T-helper 2 cell treated with Interferon-gamma antibody and Interleukin-4, amounts not matched to agents 5 μg/mL and 100 μg/mL, for 36 hours (primary cell): ENCODE results near the gene NOTCH1.

Experiments used
- DNase-seq: peaks from one replicate; pipeline ENCODE4 v3.0.0; 2021; ENCODE audit warnings: low spot score
- H3K27ac Mint-ChIP-seq: one replicate; pipeline ENCODE4 v1.8.0; 2021; ENCODE audit warnings: mild to moderate bottlenecking, mixed read lengths
- H3K27me3 Mint-ChIP-seq: one replicate; pipeline ENCODE4 v1.8.0; 2021; ENCODE audit warnings: low read depth, mixed read lengths
- H3K36me3 Mint-ChIP-seq: one replicate; pipeline ENCODE4 v1.8.0; 2021; ENCODE audit warnings: low read depth, mixed read lengths
- H3K4me1 Mint-ChIP-seq: one replicate; pipeline ENCODE4 v1.8.0; 2021; ENCODE audit warnings: low read depth, mixed read lengths
- H3K4me3 Mint-ChIP-seq: one replicate; pipeline ENCODE4 v1.8.0; 2022; ENCODE audit warnings: mild to moderate bottlenecking, moderate library complexity, mixed read lengths
- H3K9me3 Mint-ChIP-seq: one replicate; pipeline ENCODE4 v1.8.0; 2021; ENCODE audit warnings: mixed read lengths

Gene NOTCH1

GRCh38 chr9:136497916-136498695, 47.7 kb downstream of the NOTCH1 start:
- Mint-ChIP-seq H3K36me3 (peaks cover 9% of the 10 kb centered on the region), H3K4me3 (no peak overlapping the region), H3K27ac (no peak overlapping the region), H3K9me3 (no peaks in the 10 kb centered on the region), H3K4me1 (no peaks in the 10 kb centered on the region), H3K27me3 (no peaks in the 10 kb centered on the region)
- DNase-seq: no peak

GRCh38 chr9:136496801-136497620, 48.8 kb downstream of the NOTCH1 start:
- no peaks in the 10 kb centered on the region for H3K9me3 Mint-ChIP-seq
- H3K36me3 Mint-ChIP-seq: peaks cover 5% of the 10 kb centered on the region
- no peak overlapping the region for H3K4me3 Mint-ChIP-seq
- no peaks in the 10 kb centered on the region for H3K4me1 Mint-ChIP-seq
- DNase-seq: no peak
- H3K27me3 Mint-ChIP-seq: no peaks in the 10 kb centered on the region
- H3K27ac Mint-ChIP-seq: no peak overlapping the region

GRCh38 chr9:136496181-136496580, 49.7 kb downstream of the NOTCH1 start:
- Mint-ChIP-seq H3K36me3 (peaks cover 3% of the 10 kb centered on the region), H3K27me3 (no peaks in the 10 kb centered on the region), H3K4me1 (no peaks in the 10 kb centered on the region), H3K9me3 (no peaks in the 10 kb centered on the region), H3K27ac (no peak overlapping the region), H3K4me3 (no peak overlapping the region)
- no peak for DNase-seq

- no peak for DNase-seq
- no peaks in the 10 kb centered on the region for H3K27me3 Mint-ChIP-seq
- H3K27ac Mint-ChIP-seq: no peak overlapping the region
- no peaks in the 10 kb centered on the region for H3K9me3 Mint-ChIP-seq
- peaks cover 3% of the 10 kb centered on the region for H3K36me3 Mint-ChIP-seq
- no peak overlapping the region for H3K4me3 Mint-ChIP-seq
- no peaks in the 10 kb centered on the region for H3K4me1 Mint-ChIP-seq
These were observed 50.5 kb downstream of the NOTCH1 start for GRCh38 chr9:136495238-136495800.

GRCh38 chr9:136494531-136495215, 51.2 kb downstream of the NOTCH1 start:
- Mint-ChIP-seq H3K27me3 (no peaks in the 10 kb centered on the region), H3K4me3 (no peak overlapping the region), H3K4me1 (no peaks in the 10 kb centered on the region), H3K36me3 (peaks cover 3% of the 10 kb centered on the region), H3K27ac (no peak overlapping the region), H3K9me3 (no peaks in the 10 kb centered on the region)
- DNase-seq: no peak

- H3K27me3 Mint-ChIP-seq: no peaks in the 10 kb centered on the region
- H3K27ac Mint-ChIP-seq: no peak overlapping the region
- no peak overlapping the region for H3K4me3 Mint-ChIP-seq
- no peaks in the 10 kb centered on the region for H3K9me3 Mint-ChIP-seq
- H3K36me3 Mint-ChIP-seq: peaks cover 3% of the 10 kb centered on the region
- no peaks in the 10 kb centered on the region for H3K4me1 Mint-ChIP-seq
- DNase-seq: no peak
These were observed 51.8 kb downstream of the NOTCH1 start for GRCh38 chr9:136494012-136494411.

- Mint-ChIP-seq H3K4me1 (no peaks in the 10 kb centered on the region), H3K9me3 (no peaks in the 10 kb centered on the region), H3K27me3 (no peaks in the 10 kb centered on the region), H3K27ac (no peak overlapping the region), H3K36me3 (peaks cover 3% of the 10 kb centered on the region), H3K4me3 (no peak overlapping the region)
- no peak for DNase-seq
These were observed 52.3 kb downstream of the NOTCH1 start for GRCh38 chr9:136493567-136493971.

- H3K27ac Mint-ChIP-seq: no peak overlapping the region
- H3K27me3 Mint-ChIP-seq: no peaks in the 10 kb centered on the region
- DNase-seq: no peak
- H3K9me3 Mint-ChIP-seq: no peaks in the 10 kb centered on the region
- no peaks in the 10 kb centered on the region for H3K4me1 Mint-ChIP-seq
- H3K4me3 Mint-ChIP-seq: no peak overlapping the region
- peaks cover 3% of the 10 kb centered on the region for H3K36me3 Mint-ChIP-seq
These were observed 52.8 kb downstream of the NOTCH1 start for GRCh38 chr9:136492978-136493522.

- Mint-ChIP-seq H3K4me1 (peaks cover 2% of the 10 kb centered on the region), H3K9me3 (no peaks in the 10 kb centered on the region), H3K27me3 (no peaks in the 10 kb centered on the region), H3K27ac (no peak overlapping the region), H3K36me3 (no peaks in the 10 kb centered on the region), H3K4me3 (no peak overlapping the region)
- DNase-seq: no peak
These were observed 56.1 kb downstream of the NOTCH1 start for GRCh38 chr9:136489731-136490130.

GRCh38 chr9:136488247-136489214, 57.3 kb downstream of the NOTCH1 start:
- no peak overlapping the region for H3K4me3 Mint-ChIP-seq
- no peak overlapping the region for H3K27ac Mint-ChIP-seq
- no peaks in the 10 kb centered on the region for H3K36me3 Mint-ChIP-seq
- DNase-seq: peak; percentile 57
- no peaks in the 10 kb centered on the region for H3K9me3 Mint-ChIP-seq
- H3K4me1 Mint-ChIP-seq: peaks cover 2% of the 10 kb centered on the region
- H3K27me3 Mint-ChIP-seq: no peaks in the 10 kb centered on the region

GRCh38 chr9:136487672-136488071, 58.2 kb downstream of the NOTCH1 start:
- Mint-ChIP-seq H3K4me1 (peaks cover 2% of the 10 kb centered on the region), H3K36me3 (peaks cover 1% of the 10 kb centered on the region), H3K4me3 (no peak overlapping the region), H3K27ac (no peak overlapping the region), H3K9me3 (no peaks in the 10 kb centered on the region), H3K27me3 (no peaks in the 10 kb centered on the region)
- DNase-seq: no peak

- Mint-ChIP-seq H3K27ac (no peak overlapping the region), H3K4me3 (no peak overlapping the region), H3K4me1 (peaks cover 3% of the 10 kb centered on the region), H3K9me3 (no peaks in the 10 kb centered on the region), H3K36me3 (peaks cover 3% of the 10 kb centered on the region), H3K27me3 (no peaks in the 10 kb centered on the region)
- DNase-seq: no peak
These were observed 58.8 kb downstream of the NOTCH1 start for GRCh38 chr9:136486823-136487620.
